ENCODE measurements around the gene COL6A1.
"Not testable (repeated sequence)": the region's sequence is repeated elsewhere in the genome, so short reads cannot be mapped to it uniquely, and the experiment has no call there.

COL6A1 gene

GRCh38 chr21:46046906-46047305 is 65.3 kb downstream of the COL6A1 start:
- DNase-seq (ENCODE audit: low read depth in 4 of 4, low spot score in 1 of 4), result not testable (repeated sequence)

DNA sequence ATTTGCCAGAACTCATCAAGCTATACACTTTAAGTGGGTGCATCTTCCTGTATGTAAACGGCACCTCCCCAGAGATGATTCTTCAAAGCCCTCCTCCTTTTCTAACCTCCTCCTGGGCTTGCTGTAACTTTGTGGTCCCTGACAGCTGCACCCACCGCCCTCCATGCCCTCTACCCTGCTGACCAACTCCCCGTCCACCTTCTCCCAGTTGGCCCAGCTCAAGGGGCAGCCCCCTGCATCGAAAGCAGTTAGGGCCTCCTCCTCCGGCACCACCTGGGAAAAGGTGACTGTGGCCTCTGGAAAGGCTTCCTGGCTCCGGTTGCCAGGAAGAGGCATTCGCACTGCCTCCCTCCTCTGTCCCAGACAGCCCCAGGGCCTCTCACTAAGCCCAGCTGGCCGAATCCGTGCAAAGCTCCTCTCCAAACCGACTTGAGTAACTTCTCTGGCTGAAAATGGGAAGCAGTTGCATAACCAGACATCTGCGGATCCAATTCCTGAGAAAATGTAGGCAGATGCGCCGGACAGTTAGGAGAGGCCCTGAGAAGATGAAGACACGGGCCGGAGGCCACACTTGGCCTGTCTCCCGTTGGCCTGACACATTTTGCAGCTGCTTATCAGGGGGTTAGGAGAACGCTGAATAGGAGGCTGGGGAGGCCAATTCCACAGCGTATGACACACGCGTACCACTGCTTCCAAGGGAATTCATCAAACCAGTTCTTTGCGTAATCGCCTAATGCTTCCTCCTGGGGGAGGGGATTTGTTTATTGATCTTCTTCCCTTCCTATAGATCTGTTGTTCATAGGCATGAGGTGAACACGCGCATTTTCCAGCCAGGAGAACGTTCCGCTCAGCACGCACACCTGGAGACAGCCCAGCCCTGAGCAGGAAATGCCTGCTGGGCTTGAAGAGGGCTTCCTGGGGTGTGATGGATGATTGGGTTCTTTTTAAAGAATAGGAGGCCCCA is 67.6 kb downstream of the COL6A1 start:
- DNase-seq (ENCODE audit: low read depth in 4 of 4, low spot score in 1 of 4), result no peak

DNA sequence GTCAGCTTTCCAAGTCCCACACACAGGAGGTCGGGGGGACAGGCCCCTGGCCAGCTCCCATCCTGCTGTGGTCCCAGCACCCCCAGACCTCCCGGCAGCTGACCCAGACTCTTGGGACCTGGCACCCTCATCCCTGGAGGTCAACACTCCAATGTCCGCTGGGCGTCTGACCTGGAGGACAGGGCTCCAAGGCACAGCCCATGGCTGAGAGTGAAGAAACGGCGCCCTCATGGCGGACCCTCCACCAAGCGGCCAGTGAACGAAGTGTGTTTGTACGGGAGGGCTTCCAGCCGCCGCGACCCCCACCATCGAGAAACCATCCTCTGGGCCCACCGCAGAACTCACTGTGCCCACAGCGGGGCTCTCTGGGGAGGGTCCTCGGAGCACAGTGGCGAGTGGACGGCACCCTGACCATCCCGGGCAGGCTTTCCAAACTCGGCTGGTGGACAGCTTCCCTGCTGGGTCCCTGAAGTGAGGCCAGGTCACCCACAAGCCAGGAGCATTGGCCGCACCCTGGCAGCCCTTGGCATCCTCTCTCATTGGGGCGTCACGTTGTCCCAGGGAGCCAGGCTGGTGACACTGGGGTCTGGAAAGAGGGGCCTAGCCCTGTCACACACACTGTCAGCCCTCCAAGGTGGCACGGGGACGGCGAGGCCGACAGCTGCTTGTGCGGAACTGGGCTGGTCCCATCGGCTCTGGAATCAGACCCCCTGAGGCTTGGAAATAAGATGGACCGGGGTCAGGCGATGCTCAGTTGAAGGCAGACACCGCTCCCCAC is 68.5 kb downstream of the COL6A1 start:
- no peak for DNase-seq (ENCODE audit: low read depth in 4 of 4, low spot score in 1 of 4)

DNA sequence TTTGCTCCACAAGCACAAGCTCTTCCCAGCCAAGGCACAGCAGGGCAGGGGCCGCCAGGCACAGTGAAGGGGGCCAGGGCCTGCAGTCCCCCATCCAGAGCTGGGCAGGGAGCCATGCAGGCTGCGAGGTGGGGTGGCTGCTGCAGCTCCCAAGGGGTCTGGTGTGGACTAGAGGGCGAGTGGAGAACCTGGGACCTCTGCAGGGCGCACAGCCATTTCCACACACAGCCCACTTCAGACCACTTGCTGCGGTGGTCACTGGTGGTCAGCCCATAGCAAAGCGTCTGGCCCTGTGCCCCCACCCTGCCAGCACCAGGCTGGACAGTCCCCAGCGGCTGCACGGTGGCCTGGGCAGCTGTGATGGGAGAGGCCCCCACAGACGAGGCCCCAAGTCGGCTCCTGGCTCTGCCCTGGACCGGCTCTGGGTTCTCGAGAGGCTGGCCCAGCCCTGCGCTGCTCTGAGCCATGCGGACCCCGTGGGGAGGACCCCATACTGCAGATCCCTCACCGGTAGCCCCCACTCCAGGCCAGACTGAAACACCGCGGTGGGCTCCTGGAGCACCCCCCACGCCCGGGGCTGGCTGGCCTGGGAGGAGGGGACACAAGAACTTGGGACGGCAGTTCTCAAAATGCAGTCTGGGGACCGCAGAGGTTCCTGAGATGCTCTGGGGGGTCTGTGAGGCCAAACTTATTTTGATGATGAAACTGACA is 69.3 kb downstream of the COL6A1 start:
- DNase-seq (ENCODE audit: low read depth in 4 of 4, low spot score in 1 of 4), result no peak

DNA sequence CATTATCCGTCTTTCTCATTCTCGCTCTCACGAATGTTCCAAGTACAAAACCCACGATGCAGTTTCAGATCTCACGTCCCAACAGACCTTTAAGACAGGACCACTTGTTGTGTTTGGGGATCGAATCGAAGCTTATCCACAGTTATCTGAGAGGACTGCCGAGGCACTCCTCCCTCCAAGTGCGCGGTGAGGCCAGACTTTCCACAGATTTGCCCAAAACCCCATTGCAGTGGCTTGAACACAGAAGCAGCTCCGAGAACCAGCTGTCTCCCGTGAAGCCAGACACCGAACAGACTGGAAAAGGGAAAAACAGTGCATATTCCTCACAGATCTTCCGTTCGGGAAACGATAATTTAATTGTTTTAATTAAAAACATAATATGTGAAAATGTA is 69.8 kb downstream of the COL6A1 start:
- DNase-seq (ENCODE audit: low read depth in 4 of 4, low spot score in 1 of 4), result no peak

DNA sequence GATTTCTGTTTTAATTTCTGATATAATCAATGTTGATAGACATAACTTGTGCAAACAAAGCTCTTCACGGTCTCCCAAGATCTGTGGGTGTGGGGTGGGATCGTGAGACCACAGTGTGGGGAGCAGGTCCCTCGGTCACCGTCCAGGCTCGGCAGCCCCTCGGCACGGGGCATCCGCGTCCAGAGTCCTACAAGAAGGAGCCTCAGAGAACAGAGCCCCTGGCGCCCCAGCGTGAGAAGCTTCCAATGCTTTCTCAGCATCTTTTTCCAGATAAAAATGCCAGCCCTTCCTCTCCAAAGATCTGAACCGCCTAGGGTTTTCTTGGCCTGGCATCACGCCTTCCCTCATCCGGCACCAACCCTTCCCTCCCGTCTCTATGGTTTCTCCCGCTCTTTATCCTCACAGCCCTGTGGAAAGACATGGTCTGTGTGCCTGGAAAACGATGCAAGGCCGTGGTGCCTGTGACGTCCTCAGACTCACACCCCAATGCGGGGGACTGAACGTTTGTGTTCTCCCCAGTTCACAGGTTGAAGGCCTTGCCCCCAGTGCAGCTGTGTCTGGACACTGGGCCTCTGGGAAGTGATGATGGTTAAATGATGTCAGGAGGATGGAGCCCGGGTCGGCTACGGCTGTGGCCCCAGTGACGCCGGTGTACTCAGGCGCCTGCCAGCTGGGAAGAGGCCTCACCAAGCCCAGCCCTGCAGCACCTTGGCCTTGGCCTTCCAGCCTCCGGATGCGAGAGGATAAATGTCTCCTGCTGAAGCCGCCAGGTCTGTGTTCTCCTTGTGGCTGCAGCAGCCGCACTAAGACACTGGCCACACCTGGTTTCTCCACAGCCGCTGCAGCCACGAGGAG is 70.5 kb downstream of the COL6A1 start:
- DNase-seq (ENCODE audit: low read depth in 4 of 4, low spot score in 1 of 4), result no peak

GRCh38 chr21:46052703-46053651 is 71.4 kb downstream of the COL6A1 start:
- DNase-seq (ENCODE audit: low read depth in 4 of 4, low spot score in 1 of 4), result peak in 3 of 4 experiments; percentile 20 to 32 (median 29)

GRCh38 chr21:46054031-46054430 is 72.5 kb downstream of the COL6A1 start:
- DNase-seq (ENCODE audit: low read depth in 4 of 4, low spot score in 1 of 4), result no peak

- no peak for DNase-seq (ENCODE audit: low read depth in 4 of 4, low spot score in 1 of 4)
Observed at GRCh38 chr21:46054451-46054881, 72.9 kb downstream of the COL6A1 start.

Measured in stimulated activated CD4-positive, alpha-beta T cell treated with anti-CD3 and anti-CD28 coated beads, Interleukin-1b, Interleukin-23, amount 100 ng/mL, for 24 hours (primary cell).